Fibroblast of lung (primary cell): ENCODE measurements around the gene LDLRAD3.

Experiments
- CTCF ChIP-seq, 2 donors: IDR thresholded peaks in 1 of 2; conservative IDR thresholded peaks in 1 of 2; 1 replicate in 1 of 2; 2 replicates in 1 of 2; pipeline ENCODE4 v1.5.1; 2011 to 2012; ENCODE audit warnings: low read length in 2 of 2, control low read depth in 1 of 2, inconsistent platforms in 1 of 2, low read depth in 1 of 2, mild to moderate bottlenecking in 1 of 2
- EZH2 ChIP-seq: IDR thresholded peaks from 2 replicates; pipeline ENCODE4 v1.5.1; 2012; ENCODE audit warnings: low read length, control low read depth, mild to moderate bottlenecking; ENCODE audit errors: missing control alignments

GRCh38 chr11:35971841-35972422, 28.1 kb downstream of the LDLRAD3 start:
- no peak for TF ChIP-seq CTCF (conservative IDR thresholded peaks at IDR 0.05 in 1 of 2, IDR thresholded peaks at IDR 0.05 in 1 of 2; ENCODE audit: low read depth in 1 of 2, low read length in 2 of 2)
- TF ChIP-seq EZH2: no peak
